HG03175 (cell line): ENCODE results near the gene ESAM.

ENCODE experiments used
- ATAC-seq: cut with Tn5 transposase; IDR thresholded peaks from one replicate; pipeline ENCODE4 v1.9.1; 2021; ENCODE audit warnings: mild to moderate bottlenecking, moderate library complexity; ENCODE audit not compliant: unreplicated experiment

Gene ESAM

GRCh38 chr11:124762105-124762623, at the start of gene ESAM:
ESAM (minus strand) TSS chr11:124762290; CDS start chr11:124762154, 136 bp downstream.
- ATAC-seq = peak; percentile 55

GRCh38 chr11:124811399-124812125, 49.5 kb upstream of the ESAM start:
- no peak for ATAC-seq

- ATAC-seq = no peak
Observed at GRCh38 chr11:124807660-124808270, 45.7 kb upstream of the ESAM start.

- no peak for ATAC-seq
Observed at GRCh38 chr11:124807201-124807600, 45.1 kb upstream of the ESAM start.

- ATAC-seq = no peak
Observed at GRCh38 chr11:124804884-124805283, 42.8 kb upstream of the ESAM start.

GRCh38 chr11:124801636-124802312, 39.7 kb upstream of the ESAM start:
- no peak for ATAC-seq

GRCh38 chr11:124801014-124801413, 38.9 kb upstream of the ESAM start:
- no peak for ATAC-seq

- ATAC-seq = peak; percentile 94
Observed at GRCh38 chr11:124800226-124800929, 38.3 kb upstream of the ESAM start, which contains the start of gene MSANTD2. MSANTD2 (minus strand) TSS chr11:124800406; CDS start chr11:124800380, 26 bp downstream.

GRCh38 chr11:124799348-124800225, 37.5 kb upstream of the ESAM start:
- ATAC-seq = peak; percentile 40

GRCh38 chr11:124798991-124799347, 36.9 kb upstream of the ESAM start:
- peak; percentile 17 for ATAC-seq

GRCh38 chr11:124796312-124796711, 34.2 kb upstream of the ESAM start:
- no peak for ATAC-seq

GRCh38 chr11:124793466-124794278, 31.6 kb upstream of the ESAM start:
- no peak for ATAC-seq

- peak; percentile 79 for ATAC-seq
Observed at GRCh38 chr11:124791626-124792341, 29.7 kb upstream of the ESAM start.

- no peak for ATAC-seq
Observed at GRCh38 chr11:124788521-124788920, 26.4 kb upstream of the ESAM start.

- no peak for ATAC-seq
Observed at GRCh38 chr11:124784051-124784450, 22.0 kb upstream of the ESAM start.

- ATAC-seq = no peak
Observed at GRCh38 chr11:124783002-124783401, 20.9 kb upstream of the ESAM start.

GRCh38 chr11:124779568-124779967, 17.5 kb upstream of the ESAM start:
- ATAC-seq = no peak

- ATAC-seq = no peak
Observed at GRCh38 chr11:124778281-124778680, 16.2 kb upstream of the ESAM start.
